CD14-positive monocyte (primary cell): ENCODE measurements around the gene PLEKHA3. TPM values are rescaled to one million over a fixed set of nuclear protein-coding genes. Genes with fewer than 3 reads are reported as not detected.

Source experiments
- DNase-seq, 3 donors: peaks; one replicate each; pipeline ENCODE4 v3.0.0-alpha.2; 2011 to 2022
- H2AFZ ChIP-seq: 2 replicates; pipeline ENCODE4 v1.6.0; 2012; ENCODE audit warnings: mild to moderate bottlenecking, low read depth, low read length, inconsistent platforms; ENCODE audit not compliant: insufficient read depth, poor library complexity, severe bottlenecking
- H3K27ac ChIP-seq, 2 donors: 1 replicate in 1 of 2; 2 replicates in 1 of 2; pipeline ENCODE4 v1.5.1; 2012 to 2013; ENCODE audit warnings: low read length in 2 of 2, control low read depth in 1 of 2, inconsistent platforms in 1 of 2, low read depth in 1 of 2, mild to moderate bottlenecking in 1 of 2
- H3K27me3 ChIP-seq, 2 donors: one replicate each; pipeline versions ENCODE4 v1.6.0 to v1.6.1; 2011 to 2013; ENCODE audit warnings: low read length in 2 of 2; ENCODE audit not compliant: control insufficient read depth in 2 of 2, insufficient read depth in 2 of 2
- H3K36me3 ChIP-seq, 2 donors: replicated peaks in 1 of 2; 1 replicate in 1 of 2; 2 replicates in 1 of 2; pipeline versions ENCODE4 v1.5.1 to v1.6.1; 2012 to 2013; ENCODE audit warnings: low read length in 2 of 2, control low read depth in 1 of 2, inconsistent platforms in 1 of 2, mild to moderate bottlenecking in 1 of 2; ENCODE audit not compliant: insufficient read depth in 2 of 2, control insufficient read depth in 1 of 2
- H3K4me1 ChIP-seq, 2 donors: 1 replicate in 1 of 2; 2 replicates in 1 of 2; pipeline versions ENCODE4 v1.5.1 to v1.6.1; 2012 to 2013; ENCODE audit warnings: low read length in 2 of 2, control low read depth in 1 of 2, inconsistent platforms in 1 of 2, mild to moderate bottlenecking in 1 of 2, moderate library complexity in 1 of 2; ENCODE audit not compliant: insufficient read depth in 2 of 2, control insufficient read depth in 1 of 2
- H3K4me2 ChIP-seq: replicated peaks from 2 replicates; pipeline ENCODE3; 2012; ENCODE audit warnings: low read length, moderate library complexity, mild to moderate bottlenecking; ENCODE audit not compliant: poor library complexity, severe bottlenecking; ENCODE audit errors: extremely low read depth
- H3K4me3 ChIP-seq, 3 experiments: fragments of 200-600 bp in 1 of 3; sonication (generic) in 1 of 3; replicated peaks in 1 of 3; 1 replicate in 2 of 3; 2 replicates in 1 of 3; pipeline ENCODE4 v1.5.1; 2011 to 2013; ENCODE audit warnings: low read length in 3 of 3, mild to moderate bottlenecking in 3 of 3, control low read depth in 2 of 3, low read depth in 2 of 3, inconsistent platforms in 1 of 3, moderate library complexity in 1 of 3
- H3K79me2 ChIP-seq: 2 replicates; pipeline ENCODE4 v1.6.0; 2012; ENCODE audit warnings: mild to moderate bottlenecking, control low read depth, inconsistent platforms, low read length, moderate library complexity; ENCODE audit not compliant: insufficient read depth
- H3K9ac ChIP-seq: 2 replicates; pipeline ENCODE4 v1.6.0; 2017; ENCODE audit warnings: low read length, mild to moderate bottlenecking; ENCODE audit not compliant: insufficient read depth, poor library complexity, severe bottlenecking
- H3K9me3 ChIP-seq, 2 donors: replicated peaks in 1 of 2; 1 replicate in 1 of 2; 2 replicates in 1 of 2; pipeline versions ENCODE4 v1.5.1 to v1.6.1; 2012 to 2013; ENCODE audit warnings: low read length in 2 of 2, control low read depth in 1 of 2; ENCODE audit not compliant: control insufficient read depth in 1 of 2, insufficient read depth in 1 of 2
- H4K20me1 ChIP-seq: 2 replicates; pipeline ENCODE4 v1.6.0; 2012; ENCODE audit warnings: mild to moderate bottlenecking, low read length, control low read depth, moderate library complexity; ENCODE audit not compliant: insufficient read depth
- H3K27ac Mint-ChIP-seq, 7 donors: one replicate each; pipeline ENCODE4 v1.8.0; 2020; ENCODE audit warnings: mild to moderate bottlenecking in 7 of 7, mixed read lengths in 7 of 7, moderate library complexity in 6 of 7, inconsistent platforms in 2 of 7
- H3K27me3 Mint-ChIP-seq, 3 donors: one replicate each; pipeline ENCODE4 v1.8.0; 2021 to 2022; ENCODE audit warnings: low read depth in 3 of 3, mild to moderate bottlenecking in 3 of 3, mixed read lengths in 3 of 3, moderate library complexity in 3 of 3, inconsistent platforms in 1 of 3
- H3K36me3 Mint-ChIP-seq, 2 donors: one replicate each; pipeline ENCODE4 v1.8.0; 2020; ENCODE audit warnings: mixed read lengths in 2 of 2, inconsistent platforms in 1 of 2, mild to moderate bottlenecking in 1 of 2
- H3K4me1 Mint-ChIP-seq: one replicate; pipeline ENCODE4 v1.8.0; 2020; ENCODE audit warnings: mild to moderate bottlenecking, mixed read lengths
- H3K4me3 Mint-ChIP-seq, 2 donors: one replicate each; pipeline ENCODE4 v1.8.0; 2020; ENCODE audit warnings: mild to moderate bottlenecking in 2 of 2, mixed read lengths in 2 of 2, moderate library complexity in 1 of 2
- H3K9me3 Mint-ChIP-seq, 7 donors: one replicate each; pipeline ENCODE4 v1.8.0; 2020 to 2022; ENCODE audit warnings: mixed read lengths in 7 of 7, mild to moderate bottlenecking in 6 of 7, moderate library complexity in 6 of 7, inconsistent platforms in 2 of 7
- WGBS: methylation state at CpG from one replicate; pipeline ENCODE4 v1.1.5; 2013; ENCODE audit warnings: missing lambda C conversion rate; ENCODE audit not compliant: insufficient coverage; 5-methylcytosine and 5-hydroxymethylcytosine counted together
- intact Hi-C, 2 donors: fragments of 100-400 bp; cut with micrococcal nuclease; formaldehyde crosslinking; loops; one replicate each; pipeline versions ENCODE4 v1.15.0 to v1.15.1; 2023
- polyA plus RNA-seq, 3 donors: library from polyadenylated mRNA; depleted of rRNA in 1 of 3; unstranded in 2 of 3; stranded (reverse) in 1 of 3; fragments of 300-500 nt in 2 of 3; fragments of >200 nt in 1 of 3; fragmentation: Illumina TruSeq in 2 of 3; gene quantifications; 1 replicate in 2 of 3; 2 replicates in 1 of 3; pipeline ENCODE4 v1.2.3, GENCODE V29; 2012 to 2021
- TF ChIP-seq, protein P1 (sequence below): fragments of 200-600 bp; IDR thresholded peaks from one replicate; pipeline ENCODE4 v1.8.0; 2022; ENCODE audit warnings: antibody characterized with exemption, mild to moderate bottlenecking

Gene PLEKHA3
- polyA plus RNA-seq, 3 donors, result 5.3 to 14.1 (median 13.4) TPM

DNA sequence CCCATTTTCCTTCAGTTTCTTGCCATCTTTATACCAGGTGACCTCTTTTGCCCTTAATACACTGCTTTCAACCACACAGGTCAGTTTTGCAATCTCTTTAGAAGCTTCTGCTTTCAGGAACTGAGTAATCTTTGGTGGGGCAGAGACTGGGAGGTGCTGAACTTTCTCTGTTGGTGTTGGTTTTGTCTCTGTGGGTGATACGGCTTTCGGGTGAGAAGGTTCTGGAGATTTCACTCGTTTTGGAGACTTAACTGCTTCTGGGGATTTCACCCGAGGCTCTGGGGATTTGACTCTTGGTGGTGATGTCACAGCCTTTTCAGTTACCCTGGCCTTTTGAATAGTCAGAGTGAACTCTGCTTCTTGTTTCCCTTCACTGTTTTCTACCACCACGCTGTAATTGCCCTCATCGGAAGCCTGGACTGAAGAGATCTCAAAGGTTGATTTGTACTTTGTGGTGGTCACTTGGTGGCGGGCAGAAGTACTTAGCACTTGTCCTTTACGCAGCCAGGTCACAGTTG, 50.4 kb downstream of the PLEKHA3 start:
- Histone ChIP-seq H3K36me3 (peaks cover 4 to 36% of the 10 kb centered on the region in 2 donors), H3K79me2 (peaks cover 83% of the 10 kb centered on the region), H3K27ac (peak overlapping the region; percentile 81 to 88)

DNA sequence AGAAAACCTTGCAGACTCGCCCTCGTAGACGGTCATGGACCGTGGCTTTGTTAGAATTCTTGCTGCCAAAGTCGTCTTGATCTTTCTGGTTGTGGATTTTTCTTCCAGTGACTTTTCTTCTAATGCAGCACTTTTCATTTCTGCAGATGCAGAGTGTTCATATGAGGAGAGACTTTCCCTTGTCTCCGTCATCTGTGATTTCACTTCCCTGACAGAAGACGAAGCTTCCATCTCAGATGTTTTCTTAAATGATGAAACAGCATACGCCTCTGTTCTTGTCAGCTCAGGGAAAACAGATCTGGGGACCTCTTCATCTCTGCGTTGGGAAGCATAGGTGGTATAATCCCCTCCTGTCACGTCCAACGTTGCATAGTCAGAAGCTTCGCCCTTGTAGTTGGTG, 50.9 kb downstream of the PLEKHA3 start:
- Histone ChIP-seq H3K9me3 (no peaks in the 10 kb centered on the region), H3K4me3 (peak overlapping the region; percentile 7 to 73 (median 68)), H3K4me1 (peaks cover 37% of the 10 kb centered on the region in 2 donors), H3K36me3 (peaks cover 4 to 41% of the 10 kb centered on the region in 2 donors), H2AFZ (peak overlapping the region; percentile 49), H3K79me2 (peaks cover 83% of the 10 kb centered on the region), H3K9ac (peak overlapping the region; percentile 53), H4K20me1 (no peaks in the 10 kb centered on the region), H3K27ac (peak overlapping the region; percentile 81 to 88), H3K27me3 (no peaks in the 10 kb centered on the region), H3K4me2 (peak overlapping the region; percentile 72)
- DNase-seq, result peak in 2 of 3 donors; percentile 23 to 42
- Mint-ChIP-seq H3K27me3 (no peaks in the 10 kb centered on the region), H3K9me3 (peaks cover 0 to 7% (median 0%) of the 10 kb centered on the region in 7 donors), H3K4me1 (peaks cover 59% of the 10 kb centered on the region), H3K36me3 (peaks cover 46 to 49% of the 10 kb centered on the region in 2 donors), H3K27ac (peak overlapping the region; percentile 94 to 98 (median 97)), H3K4me3 (peak overlapping the region; percentile 78 to 91)
- 57% methylated on average over 7 of the region's 12 CpGs for WGBS
- TF ChIP-seq, protein P1, sequence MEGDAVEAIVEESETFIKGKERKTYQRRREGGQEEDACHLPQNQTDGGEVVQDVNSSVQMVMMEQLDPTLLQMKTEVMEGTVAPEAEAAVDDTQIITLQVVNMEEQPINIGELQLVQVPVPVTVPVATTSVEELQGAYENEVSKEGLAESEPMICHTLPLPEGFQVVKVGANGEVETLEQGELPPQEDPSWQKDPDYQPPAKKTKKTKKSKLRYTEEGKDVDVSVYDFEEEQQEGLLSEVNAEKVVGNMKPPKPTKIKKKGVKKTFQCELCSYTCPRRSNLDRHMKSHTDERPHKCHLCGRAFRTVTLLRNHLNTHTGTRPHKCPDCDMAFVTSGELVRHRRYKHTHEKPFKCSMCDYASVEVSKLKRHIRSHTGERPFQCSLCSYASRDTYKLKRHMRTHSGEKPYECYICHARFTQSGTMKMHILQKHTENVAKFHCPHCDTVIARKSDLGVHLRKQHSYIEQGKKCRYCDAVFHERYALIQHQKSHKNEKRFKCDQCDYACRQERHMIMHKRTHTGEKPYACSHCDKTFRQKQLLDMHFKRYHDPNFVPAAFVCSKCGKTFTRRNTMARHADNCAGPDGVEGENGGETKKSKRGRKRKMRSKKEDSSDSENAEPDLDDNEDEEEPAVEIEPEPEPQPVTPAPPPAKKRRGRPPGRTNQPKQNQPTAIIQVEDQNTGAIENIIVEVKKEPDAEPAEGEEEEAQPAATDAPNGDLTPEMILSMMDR, result no peak
- intact Hi-C loops, result no loop called here

More for the DNA sequence above, 50.4 kb downstream of the PLEKHA3 start:
- H3K9ac ChIP-seq, result peak overlapping the region; percentile 53
- Mint-ChIP-seq H3K4me3 (peak overlapping the region; percentile 78 to 91), H3K27me3 (no peaks in the 10 kb centered on the region), H3K27ac (peak overlapping the region; percentile 94 to 98 (median 97)), H3K36me3 (peaks cover 42 to 44% of the 10 kb centered on the region in 2 donors), H3K4me1 (peaks cover 62% of the 10 kb centered on the region), H3K9me3 (peaks cover 0 to 7% (median 0%) of the 10 kb centered on the region in 7 donors)
- no peaks in the 10 kb centered on the region for H3K9me3 ChIP-seq
- peak overlapping the region; percentile 72 for H3K4me2 ChIP-seq
- H4K20me1 ChIP-seq, result no peaks in the 10 kb centered on the region
- intact Hi-C loops, result no loop called here
- no peaks in the 10 kb centered on the region for H3K27me3 ChIP-seq
- H3K4me1 ChIP-seq, result peaks cover 37% of the 10 kb centered on the region in 2 donors
- WGBS, result 21% methylated on average over 5 of the region's 8 CpGs
- peak overlapping the region; percentile 7 to 73 (median 68) for H3K4me3 ChIP-seq
- DNase-seq, result peak; percentile 72 to 86 (median 77)
- H2AFZ ChIP-seq, result peak overlapping the region; percentile 49
- TF ChIP-seq, protein P1, result no peak
